Lower leg skin (tissue), 4 donors: ENCODE results near the gene PSMB3. TPM values are rescaled to one million over a fixed set of nuclear protein-coding genes. Genes with fewer than 3 reads are reported as not detected.

Source experiments
- DNase-seq, 2 donors: peaks; one replicate each; pipeline ENCODE4 v3.0.0-alpha.2; 2019; ENCODE audit warnings: low spot score in 2 of 2
- H3K4me3 ChIP-seq: fragments of 200-600 bp; sonication (generic); 2 replicates; pipeline ENCODE4 v1.5.1; 2017; ENCODE audit warnings: mild to moderate bottlenecking, low read depth; ENCODE audit not compliant: poor library complexity, severe bottlenecking
- CTCF ChIP-seq, 3 donors: fragments of 450-650 bp; IDR thresholded peaks; one replicate each; pipeline ENCODE4 v1.5.1; 2016; ENCODE audit warnings: antibody characterized with exemption in 3 of 3, mild to moderate bottlenecking in 3 of 3, moderate library complexity in 2 of 3
- POLR2A ChIP-seq, 2 donors: fragments of 450-650 bp; IDR thresholded peaks; one replicate each; pipeline ENCODE4 v1.6.1; 2016 to 2017; ENCODE audit warnings: antibody characterized with exemption in 2 of 2, mild to moderate bottlenecking in 1 of 2, moderate library complexity in 1 of 2
- WGBS, 2 donors: methylation state at CpG; one replicate each; pipeline ENCODE4 v1.1.5; 2018; 5-methylcytosine and 5-hydroxymethylcytosine counted together
- intact Hi-C: fragments of 100-400 bp; cut with DNase I; formaldehyde crosslinking; loops from one replicate; pipeline ENCODE4 v1.15.0; 2023; ENCODE audit warnings: low total_unique reads
- total RNA-seq, 4 donors: library from RNA; depleted of rRNA; stranded (reverse); fragments of >200 nt; gene quantifications; one replicate each; pipeline ENCODE4 v1.1.0, GENCODE V29; 2016

PSMB3 gene
- total RNA-seq, 4 donors from 2014 or later, result 115 to 149 (median 139) TPM

GRCh38 chr17:38741461-38741860, 11.1 kb upstream of the PSMB3 start:
- intact Hi-C loops, result no loop called here

GRCh38 chr17:38741921-38742410, 10.6 kb upstream of the PSMB3 start:
- intact Hi-C loops, result no loop called here
- H3K4me3 ChIP-seq, result no peak overlapping the region
- TF ChIP-seq POLR2A (IDR thresholded peaks at IDR 0.05) (no peak), CTCF (IDR thresholded peaks at IDR 0.05) (no peak)
- no peak for DNase-seq
- 21 to 26% methylated on average over 7 of the region's 7 CpGs for WGBS, 2 donors

More at GRCh38 chr17:38741461-38741860, 11.1 kb upstream of the PSMB3 start:
- DNase-seq, result no peak
- no peak for TF ChIP-seq POLR2A (IDR thresholded peaks at IDR 0.05)
- TF ChIP-seq CTCF (IDR thresholded peaks at IDR 0.05), result no peak
- 59 to 66% methylated on average over 5 of the region's 5 CpGs for WGBS, 2 donors
- no peak overlapping the region for H3K4me3 ChIP-seq

- no peak overlapping the region for H3K4me3 ChIP-seq
- 33 to 43% methylated on average over 21 to 22 of the region's 22 CpGs for WGBS, 2 donors
- intact Hi-C loops, result no loop called here
- peak in 1 of 2 donors; percentile 67 for DNase-seq
- TF ChIP-seq CTCF (IDR thresholded peaks at IDR 0.05) (no peak), POLR2A (IDR thresholded peaks at IDR 0.05) (no peak)
Observed at GRCh38 chr17:38742411-38743308, 9.9 kb upstream of the PSMB3 start.

GRCh38 chr17:38743556-38744171, 8.9 kb upstream of the PSMB3 start:
- intact Hi-C loops, result no loop called here
- H3K4me3 ChIP-seq, result no peak overlapping the region
- 86 to 88% methylated on average over 4 of the region's 4 CpGs for WGBS, 2 donors
- no peak for DNase-seq
- TF ChIP-seq CTCF (IDR thresholded peaks at IDR 0.05) (no peak), POLR2A (IDR thresholded peaks at IDR 0.05) (no peak)

- TF ChIP-seq CTCF (IDR thresholded peaks at IDR 0.05) (no peak), POLR2A (IDR thresholded peaks at IDR 0.05) (no peak)
- WGBS, 2 donors, result 62 to 64% methylated on average over 4 of the region's 4 CpGs
- intact Hi-C loops, result no loop called here
- DNase-seq, result no peak
- no peak overlapping the region for H3K4me3 ChIP-seq
Observed at GRCh38 chr17:38745545-38745944, 7.0 kb upstream of the PSMB3 start.
